GM10266 (cell line): ENCODE data around the gene B4GALNT3.

Experiments
- DNase-seq: peaks from one replicate; pipeline ENCODE4 v3.0.0; 2012; ENCODE audit errors: extremely low spot score
- TF ChIP-seq, protein P1 (sequence below): IDR thresholded peaks from 2 replicates; pipeline ENCODE4 v1.5.1; 2012; ENCODE audit warnings: mild to moderate bottlenecking, low read depth; ENCODE audit not compliant: control insufficient read depth, insufficient read depth; ENCODE audit errors: missing control alignments

The B4GALNT3 gene

DNA sequence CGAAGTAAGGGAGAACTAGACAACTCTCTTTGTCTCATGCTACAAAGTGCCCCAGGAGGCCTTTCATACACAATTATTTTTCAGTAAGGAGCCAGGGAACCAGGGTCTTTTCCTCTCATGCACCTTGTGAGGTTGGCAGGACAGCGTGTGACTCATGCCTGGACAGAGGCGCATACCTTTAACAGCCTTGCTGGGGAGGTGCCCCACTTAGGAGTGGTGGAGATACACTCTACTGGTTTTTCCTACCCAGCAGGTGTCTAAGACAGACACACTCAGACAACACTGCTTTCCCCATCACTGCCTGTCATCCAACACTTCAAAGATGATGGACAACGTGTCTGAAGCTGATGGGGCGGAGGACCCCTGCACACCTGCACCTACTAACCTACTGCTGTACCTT is 49.1 kb downstream of the B4GALNT3 start:
- TF ChIP-seq, protein P1, sequence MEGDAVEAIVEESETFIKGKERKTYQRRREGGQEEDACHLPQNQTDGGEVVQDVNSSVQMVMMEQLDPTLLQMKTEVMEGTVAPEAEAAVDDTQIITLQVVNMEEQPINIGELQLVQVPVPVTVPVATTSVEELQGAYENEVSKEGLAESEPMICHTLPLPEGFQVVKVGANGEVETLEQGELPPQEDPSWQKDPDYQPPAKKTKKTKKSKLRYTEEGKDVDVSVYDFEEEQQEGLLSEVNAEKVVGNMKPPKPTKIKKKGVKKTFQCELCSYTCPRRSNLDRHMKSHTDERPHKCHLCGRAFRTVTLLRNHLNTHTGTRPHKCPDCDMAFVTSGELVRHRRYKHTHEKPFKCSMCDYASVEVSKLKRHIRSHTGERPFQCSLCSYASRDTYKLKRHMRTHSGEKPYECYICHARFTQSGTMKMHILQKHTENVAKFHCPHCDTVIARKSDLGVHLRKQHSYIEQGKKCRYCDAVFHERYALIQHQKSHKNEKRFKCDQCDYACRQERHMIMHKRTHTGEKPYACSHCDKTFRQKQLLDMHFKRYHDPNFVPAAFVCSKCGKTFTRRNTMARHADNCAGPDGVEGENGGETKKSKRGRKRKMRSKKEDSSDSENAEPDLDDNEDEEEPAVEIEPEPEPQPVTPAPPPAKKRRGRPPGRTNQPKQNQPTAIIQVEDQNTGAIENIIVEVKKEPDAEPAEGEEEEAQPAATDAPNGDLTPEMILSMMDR = no peak
- no peak for DNase-seq

DNA sequence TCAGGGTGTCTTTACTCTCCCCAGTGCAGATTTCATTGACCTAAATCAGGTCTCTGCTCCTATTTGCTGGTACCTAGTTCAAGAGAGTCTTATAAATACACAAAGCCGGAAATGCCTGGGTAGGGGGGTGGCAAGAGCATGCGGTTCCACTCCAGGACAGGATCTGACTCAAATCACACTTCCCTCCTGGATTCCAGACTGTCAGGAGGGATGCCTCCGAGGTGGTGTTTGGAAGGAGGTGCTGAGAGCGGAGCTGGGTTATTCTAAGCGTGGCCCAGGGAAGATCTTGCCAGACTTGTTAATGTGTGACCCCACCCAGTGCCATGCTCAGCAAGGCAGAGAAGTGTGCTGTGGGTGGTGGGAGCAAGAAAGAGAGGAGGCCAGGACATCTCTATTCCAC is 49.8 kb downstream of the B4GALNT3 start:
- TF ChIP-seq, protein P1 = no peak
- DNase-seq = no peak

DNA sequence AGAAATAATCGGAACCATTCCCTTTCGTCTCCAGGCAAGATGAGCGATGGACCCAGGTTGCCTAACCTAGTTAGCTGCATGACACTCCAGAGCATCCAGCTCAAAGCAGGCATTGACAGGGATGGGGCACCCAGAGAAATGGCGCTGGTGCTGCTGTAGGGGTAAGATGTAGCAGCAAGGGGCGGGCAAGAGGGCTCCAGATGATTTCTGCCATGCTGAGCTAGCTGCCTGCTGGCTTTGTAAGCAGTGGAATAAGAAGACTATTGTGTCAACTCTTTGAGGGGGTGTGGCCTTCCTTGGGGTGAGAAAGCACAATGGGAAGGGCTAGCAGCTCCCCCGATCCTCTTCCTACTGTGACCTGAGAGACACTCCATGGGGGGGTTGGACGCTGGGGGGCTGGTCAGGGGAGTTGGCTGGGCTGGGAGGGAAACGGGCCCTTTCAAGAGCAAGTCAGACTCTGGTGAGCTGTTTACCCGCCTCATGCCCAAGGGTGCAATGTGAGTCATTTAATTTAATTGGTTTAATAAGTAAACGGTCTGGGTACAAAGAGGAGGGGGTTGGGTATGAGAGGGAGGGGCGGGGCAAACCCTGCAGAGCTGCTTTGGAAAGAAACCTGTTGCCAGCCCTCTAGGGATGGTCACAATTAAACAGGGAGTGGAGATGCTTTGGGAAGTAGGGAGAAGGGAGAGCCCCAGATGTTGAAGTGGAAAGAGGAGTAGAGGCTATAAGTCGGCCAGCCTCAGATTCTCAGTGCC is 50.5 kb downstream of the B4GALNT3 start:
- TF ChIP-seq, protein P1 = no peak
- no peak for DNase-seq

DNA sequence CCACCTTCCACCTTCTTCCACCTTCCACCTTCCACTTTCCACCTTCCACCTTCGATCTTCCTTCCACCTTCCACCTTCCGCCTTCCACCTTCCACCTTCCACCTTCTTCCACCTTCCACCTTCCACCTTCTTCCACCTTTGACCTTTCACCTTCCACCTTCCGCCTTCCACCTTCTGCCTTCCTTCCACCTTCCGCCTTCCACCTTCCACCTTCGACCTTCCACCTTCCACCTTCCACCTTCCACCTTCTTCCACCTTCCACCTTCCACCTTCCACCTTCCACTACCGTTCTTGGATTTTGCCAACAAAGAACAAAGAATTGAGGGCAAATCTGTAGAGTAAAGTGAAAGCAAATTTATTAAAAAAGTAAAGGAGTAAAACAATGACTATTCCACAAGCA is 53.2 kb downstream of the B4GALNT3 start:
- TF ChIP-seq, protein P1 = no peak
- DNase-seq = no peak

DNA sequence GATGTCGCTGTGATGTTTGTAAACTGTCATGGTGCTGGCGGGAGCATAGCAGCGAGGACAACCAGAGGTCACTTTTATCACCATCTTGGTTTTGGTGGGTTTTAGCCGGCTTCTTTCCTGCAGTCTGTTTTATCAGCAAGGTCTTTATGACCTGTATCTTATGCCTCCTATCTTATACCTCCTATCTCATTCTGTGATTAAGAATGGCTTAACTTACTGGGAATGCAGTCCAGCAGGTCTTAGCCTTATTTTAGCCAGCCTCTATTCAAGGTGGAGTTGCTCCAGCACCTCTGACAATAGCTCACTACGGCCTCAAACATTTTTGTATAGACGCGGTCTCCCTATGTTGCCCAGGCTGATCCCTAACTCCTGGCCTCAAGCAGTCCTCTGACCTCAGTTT is 53.7 kb downstream of the B4GALNT3 start:
- no peak for DNase-seq
- TF ChIP-seq, protein P1 = no peak

DNA sequence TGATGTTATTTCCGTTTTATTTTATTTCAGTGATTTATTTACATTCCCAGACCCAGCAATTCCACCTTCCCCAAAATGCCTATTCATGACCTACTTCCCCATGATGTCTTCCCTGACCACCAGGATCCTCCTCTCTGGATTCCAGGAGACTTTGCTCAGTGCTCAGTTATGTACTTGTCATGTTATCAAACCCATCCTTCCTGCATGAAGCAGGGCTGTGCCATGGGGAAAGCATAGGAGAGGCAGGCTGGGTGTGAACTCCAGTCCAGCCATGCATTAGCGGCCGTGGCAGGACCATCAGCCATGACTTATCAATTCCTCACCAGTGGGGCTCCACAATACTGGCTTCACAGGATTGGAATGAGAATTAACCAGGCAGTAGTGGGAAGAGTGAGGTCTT is 57.8 kb downstream of the B4GALNT3 start:
- TF ChIP-seq, protein P1 = no peak
- DNase-seq = no peak

DNA sequence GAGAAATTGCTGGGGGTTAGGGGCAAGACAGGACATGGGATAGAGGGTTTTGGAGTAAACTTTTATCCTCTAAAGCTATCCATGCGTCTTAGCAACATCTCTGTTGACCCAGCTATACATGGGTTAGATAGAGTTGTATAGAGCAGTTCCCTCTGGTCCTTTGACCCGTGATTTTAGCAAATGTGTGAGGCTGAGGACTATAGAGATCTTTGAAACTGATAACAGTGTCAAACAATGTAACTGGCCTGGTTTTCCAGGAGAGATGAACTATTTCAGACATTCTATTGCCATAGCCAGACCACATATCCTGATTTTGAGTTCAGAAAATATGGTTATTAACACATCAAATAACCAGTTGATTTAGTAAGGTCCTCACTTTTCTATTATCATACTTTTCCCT is 60.4 kb downstream of the B4GALNT3 start:
- TF ChIP-seq, protein P1 = no peak
- no peak for DNase-seq
